ENCODE measurements around the gene AMH.

Gene AMH

GRCh38 chr19:2231621-2232221 lies 17.4 kb upstream of the AMH start:
- peaks cover 4 to 63% of the 10 kb centered on the region in 2 experiments; a peak in 2 of 3 replicates for H3K36me3 ChIP-seq (ENCODE audit: control insufficient read depth in 2 of 2, insufficient read depth in 1 of 2, low read length in 2 of 2)
- CTCF ChIA-PET, result interaction anchor here (0.6 to 1.6 kb wide), 3 partner anchors 21 to 380 kb away, joined by 3 read pairs; no protein-coding TSS in a partner anchor
- POLR2A ChIA-PET, result interaction anchor here (0.5 to 1.3 kb wide), 4 partner anchors 73 to 555 kb away, joined by 3 to 7 read pairs (median 4); no protein-coding TSS in a partner anchor
- peak overlapping the region; percentile 11; the same call in 1 of the 2 replicates for H3K27ac ChIP-seq (ENCODE audit: extremely low read depth, low read depth, low read length)
- H3K4me3 ChIP-seq (ENCODE audit: low read depth, low read length), result no peak overlapping the region
- no peaks in the 10 kb centered on the region for H3K4me1 ChIP-seq (ENCODE audit: control insufficient read depth, insufficient read depth, low read length)
- no peaks in the 10 kb centered on the region for H3K9me3 ChIP-seq (ENCODE audit: control insufficient read depth, insufficient read depth, low read depth, low read length)
- TF ChIP-seq ZNF404 (tag by site-specific recombination; IDR thresholded peaks at IDR 0.05) (no peak), ZNF223 (tag by site-specific recombination; IDR thresholded peaks at IDR 0.05) (no peak), ZNF280C (tag by site-specific recombination; IDR thresholded peaks at IDR 0.05) (no peak), ZBTB26 (tag by site-specific recombination; optimal IDR thresholded peaks at IDR 0.05) (no peak), ZNF138 (tag by site-specific recombination; IDR thresholded peaks at IDR 0.05; ENCODE audit: borderline replicate concordance) (no peak), CTCF (tag by site-specific recombination; IDR thresholded peaks at IDR 0.05) (peak; percentile 61), HIC1 (tag by site-specific recombination; IDR thresholded peaks at IDR 0.05) (peak; percentile 34; the same call in 1 of the 2 replicates), FEZF1 (tag by site-specific recombination; IDR thresholded peaks at IDR 0.05) (no peak), ZNF132 (tag by site-specific recombination; IDR thresholded peaks at IDR 0.05; ENCODE audit: borderline replicate concordance) (no peak), ZNF558 (tag by site-specific recombination; IDR thresholded peaks at IDR 0.05) (no peak), ZNF394 (tag by site-specific recombination; IDR thresholded peaks at IDR 0.05; ENCODE audit: borderline replicate concordance) (no peak), ZNF600 (tag by site-specific recombination; IDR thresholded peaks at IDR 0.05) (peak; percentile 91), ZNF626 (tag by site-specific recombination; IDR thresholded peaks at IDR 0.05) (no peak), ZBTB20 (tag by site-specific recombination; IDR thresholded peaks at IDR 0.05) (no peak), INSM2 (tag by site-specific recombination; IDR thresholded peaks at IDR 0.05) (no peak), ZNF148 (tag by site-specific recombination; IDR thresholded peaks at IDR 0.05; ENCODE audit: borderline replicate concordance) (no peak), ZBTB49 (tag by site-specific recombination; IDR thresholded peaks at IDR 0.05; ENCODE audit: low read depth) (no peak), KLF17 (tag by site-specific recombination; IDR thresholded peaks at IDR 0.05) (no peak), ATF2 (tag by site-specific recombination; IDR thresholded peaks at IDR 0.05; ENCODE audit: low read depth) (no peak)

All from HEK293 (cell line).